K562 (cell line): ENCODE data around the gene PLEKHG3.

ENCODE experiments used
- ATF1 ChIP-seq, 2 experiments: fragments of 450-650 bp in 1 of 2; IDR thresholded peaks; 2 replicates each; pipeline ENCODE4 v1.6.1; 2016; ENCODE audit warnings: missing compliant biosample characterization in 1 of 2, missing genetic modification characterization in 1 of 2
- CXXC5 ChIP-seq: fragments of 250-450 bp; sonication (Bioruptor Pico); IDR thresholded peaks from 2 replicates; pipeline ENCODE4 v1.8.0; 2022; ENCODE audit warnings: inconsistent platforms, mild to moderate bottlenecking, moderate library complexity
- EGR1 ChIP-seq: fragments of 450-650 bp; conservative IDR thresholded peaks from 2 replicates; pipeline ENCODE4 v1.6.1; 2017; ENCODE audit warnings: mild to moderate bottlenecking
- FOXM1 ChIP-seq, 2 experiments: fragments of 450-650 bp in 1 of 2; sonication (generic) in 1 of 2; formaldehyde crosslinking in 1 of 2; IDR thresholded peaks; 2 replicates each; pipeline versions ENCODE4 v1.6.1 to v1.9.0; 2017 to 2022; ENCODE audit warnings: low read depth in 2 of 2, mild to moderate bottlenecking in 2 of 2, missing genetic modification reagents in 1 of 2, moderate library complexity in 1 of 2
- FUS ChIP-seq: fragments of 200-400 bp; formaldehyde crosslinking; optimal IDR thresholded peaks from 2 replicates; pipeline ENCODE3; 2017; ENCODE audit warnings: low read depth, low read length
- MNT ChIP-seq, 2 experiments: fragments of 450-650 bp; conservative IDR thresholded peaks; 2 replicates each; pipeline ENCODE4 v1.6.1; 2017; ENCODE audit warnings: mild to moderate bottlenecking in 2 of 2, moderate library complexity in 2 of 2
- POLR2AphosphoS5 ChIP-seq: IDR thresholded peaks from 2 replicates; pipeline ENCODE4 v1.6.1; 2011; ENCODE audit warnings: mild to moderate bottlenecking, low read depth, low read length, moderate library complexity; ENCODE audit not compliant: control insufficient read depth, insufficient read depth
- YY1 ChIP-seq, 3 experiments: IDR thresholded peaks; 2 replicates each; pipeline ENCODE4 v1.6.1; 2011; ENCODE audit warnings: low read length in 2 of 3, mild to moderate bottlenecking in 2 of 3, moderate library complexity in 2 of 3, borderline replicate concordance in 1 of 3, control low read depth in 1 of 3, low read depth in 1 of 3; ENCODE audit not compliant: insufficient read depth in 3 of 3, insufficient replicate concordance in 2 of 3, control insufficient read depth in 1 of 3, insufficient read length in 1 of 3; ENCODE audit errors: extremely low read depth in 1 of 3
- ZNF134 ChIP-seq: fragments of 250-450 bp; sonication (Bioruptor Pico); conservative IDR thresholded peaks from 2 replicates; pipeline ENCODE4 v1.4.0; 2020
- ZNF311 ChIP-seq: fragments of 250-450 bp; sonication (Bioruptor Pico); IDR thresholded peaks from 2 replicates; pipeline ENCODE4 v1.4.0; 2020; ENCODE audit warnings: mild to moderate bottlenecking, moderate library complexity
- ZNF431 ChIP-seq: sonication (generic); formaldehyde crosslinking; IDR thresholded peaks from 2 replicates; pipeline ENCODE4 v1.8.0; 2022; ENCODE audit warnings: mild to moderate bottlenecking, missing genetic modification reagents
- ZNF512 ChIP-seq: IDR thresholded peaks from 2 replicates; pipeline ENCODE4 v1.6.1; 2016; ENCODE audit warnings: missing genetic modification characterization, missing compliant biosample characterization

GRCh38 chr14:64720131-64720576, 15.9 kb downstream of the PLEKHG3 start:
- TF ChIP-seq YY1 (IDR thresholded peaks at IDR 0.05; ENCODE audit: borderline replicate concordance in 1 of 3, control insufficient read depth in 1 of 3, extremely low read depth in 1 of 3, insufficient read depth in 3 of 3, insufficient read length in 1 of 3, insufficient replicate concordance in 2 of 3, low read depth in 1 of 3, low read length in 2 of 3) (peak in 1 of 3 experiments; percentile 16), ATF1 (CRISPR knock-in tag; IDR thresholded peaks at IDR 0.05) (no peak), ATF1 (tag; IDR thresholded peaks at IDR 0.05) (no peak), POLR2AphosphoS5 (no peak), EGR1 (no peak), FOXM1 (IDR thresholded peaks at IDR 0.05; ENCODE audit: low read depth) (no peak), FOXM1 (CRISPR knock-in tag; IDR thresholded peaks at IDR 0.05; ENCODE audit: low read depth) (no peak), CXXC5 (CRISPR knock-in tag) (no peak), FUS (no peak), MNT (conservative IDR thresholded peaks at IDR 0.05) (no peak), ZNF512 (tag) (no peak), ZNF311 (CRISPR knock-in tag) (no peak), ZNF134 (CRISPR knock-in tag) (no peak), ZNF431 (CRISPR knock-in tag) (no peak)
